Activated CD8-positive, alpha-beta T cell treated with anti-CD3 and anti-CD28 coated beads for 36 hours (primary cell): Measurements from ENCODE around the gene LAMC3. TPM values are rescaled to one million over a fixed set of nuclear protein-coding genes. Genes with fewer than 3 reads are reported as not detected.
A peak's percentile ranks its signal among the peaks of the same experiment; 100 is the strongest.

Experiments
- ATAC-seq: fragments of 200-7000 bp; cut with Tn5 transposase; one replicate; pipeline ENCODE4 v1.10.0; 2021; ENCODE audit warnings: mild to moderate bottlenecking, moderate library complexity
- CTCF ChIA-PET: fragments of 350-600 bp; sonication (Branson Sonifier 250); formaldehyde crosslinking; loops from one replicate; lab custom pipeline; 2021; ENCODE audit warnings: antibody characterized with exemption; lab: Charles Lee
- POLR2A ChIA-PET: fragments of 350-600 bp; sonication (Branson Sonifier 250); formaldehyde crosslinking; loops from one replicate; lab custom pipeline; 2021; ENCODE audit warnings: antibody characterized with exemption; lab: Charles Lee
- DNase-seq: peaks from one replicate; pipeline ENCODE4 v3.0.0-alpha.2; 2020
- H3K27ac Mint-ChIP-seq: one replicate; pipeline ENCODE4 v1.8.0; 2021; ENCODE audit warnings: mild to moderate bottlenecking, mixed read lengths
- H3K27me3 Mint-ChIP-seq: one replicate; pipeline ENCODE4 v1.8.0; 2021; ENCODE audit warnings: mixed read lengths
- H3K36me3 Mint-ChIP-seq: one replicate; pipeline ENCODE4 v1.8.0; 2021; ENCODE audit warnings: low read depth, mixed read lengths
- H3K4me1 Mint-ChIP-seq: one replicate; pipeline ENCODE4 v1.8.0; 2021; ENCODE audit warnings: low read depth, mixed read lengths
- H3K4me3 Mint-ChIP-seq: one replicate; pipeline ENCODE4 v1.8.0; 2021; ENCODE audit warnings: mild to moderate bottlenecking, moderate library complexity, mixed read lengths
- H3K9me3 Mint-ChIP-seq: one replicate; pipeline ENCODE4 v1.8.0; 2021; ENCODE audit warnings: mixed read lengths
- intact Hi-C: fragments of 100-400 bp; cut with micrococcal nuclease; formaldehyde crosslinking; loops from one replicate; pipeline ENCODE4 v1.10.0; 2022
- total RNA-seq, 2 experiments: library from RNA; stranded (reverse); gene quantifications; one replicate each; pipeline ENCODE4 v1.2.3, GENCODE V29; 2021
- TF ChIP-seq, protein P1 (sequence below): fragments of 200-600 bp; IDR thresholded peaks from one replicate; pipeline ENCODE4 v1.8.0; 2022; ENCODE audit warnings: antibody characterized with exemption, mild to moderate bottlenecking

The LAMC3 gene
- total RNA-seq, 2 experiments from 2014 or later, result 0.09 to 0.43 TPM

DNA sequence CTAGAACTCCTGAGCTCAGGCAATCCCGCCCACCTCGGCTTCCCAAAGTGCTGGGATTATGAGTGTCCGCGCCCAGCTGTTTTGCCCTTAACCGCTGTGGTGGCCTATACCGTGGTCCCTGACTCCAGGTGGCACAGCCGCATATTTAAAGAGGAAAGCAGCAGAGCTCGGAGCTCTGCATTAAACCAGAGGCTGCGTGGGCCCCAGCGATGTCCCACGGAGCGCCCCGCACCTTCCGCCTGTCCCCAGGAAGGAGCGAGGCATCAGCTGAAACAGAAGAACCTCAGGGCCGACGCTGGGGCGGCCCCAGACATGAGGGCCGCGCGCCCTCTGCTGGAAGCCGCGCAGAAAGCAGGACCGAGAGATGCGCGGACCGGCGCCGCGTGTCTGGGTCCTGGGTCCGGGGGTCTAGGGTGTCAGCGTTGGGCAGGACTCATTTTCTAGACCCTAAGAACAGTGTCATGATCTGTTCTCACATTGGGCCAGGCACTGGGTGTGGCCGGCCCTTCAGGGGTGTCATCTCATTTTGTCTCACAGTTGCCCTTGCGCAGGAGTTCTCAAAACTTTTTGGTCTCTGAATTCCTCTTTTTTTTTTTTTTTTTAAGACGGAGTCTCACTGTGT, 37.7 kb downstream of the LAMC3 start:
- Mint-ChIP-seq H3K27me3 (no peaks in the 10 kb centered on the region), H3K27ac (no peak overlapping the region), H3K4me3 (no peak overlapping the region), H3K9me3 (no peaks in the 10 kb centered on the region), H3K36me3 (no peaks in the 10 kb centered on the region), H3K4me1 (no peaks in the 10 kb centered on the region)
- ChIA-PET CTCF (interaction anchor here (0.6 to 3.2 kb wide), 54 partner anchors 9 to 586 kb away, joined by 3 to 42 read pairs (median 4); partner anchors contain the start of gene EXOSC2), POLR2A (interaction anchor here (0.5 to 1.6 kb wide), 2 partner anchors 9 to 44 kb away, joined by 3 to 4 read pairs; no protein-coding TSS in a partner anchor)
- ATAC-seq (peak; percentile 94), DNase-seq (peak; percentile 80)
- intact Hi-C loops, result loop anchor here (5.0 kb wide), 1 partner anchor 179 kb away; no protein-coding TSS in a partner anchor
- TF ChIP-seq, protein P1, sequence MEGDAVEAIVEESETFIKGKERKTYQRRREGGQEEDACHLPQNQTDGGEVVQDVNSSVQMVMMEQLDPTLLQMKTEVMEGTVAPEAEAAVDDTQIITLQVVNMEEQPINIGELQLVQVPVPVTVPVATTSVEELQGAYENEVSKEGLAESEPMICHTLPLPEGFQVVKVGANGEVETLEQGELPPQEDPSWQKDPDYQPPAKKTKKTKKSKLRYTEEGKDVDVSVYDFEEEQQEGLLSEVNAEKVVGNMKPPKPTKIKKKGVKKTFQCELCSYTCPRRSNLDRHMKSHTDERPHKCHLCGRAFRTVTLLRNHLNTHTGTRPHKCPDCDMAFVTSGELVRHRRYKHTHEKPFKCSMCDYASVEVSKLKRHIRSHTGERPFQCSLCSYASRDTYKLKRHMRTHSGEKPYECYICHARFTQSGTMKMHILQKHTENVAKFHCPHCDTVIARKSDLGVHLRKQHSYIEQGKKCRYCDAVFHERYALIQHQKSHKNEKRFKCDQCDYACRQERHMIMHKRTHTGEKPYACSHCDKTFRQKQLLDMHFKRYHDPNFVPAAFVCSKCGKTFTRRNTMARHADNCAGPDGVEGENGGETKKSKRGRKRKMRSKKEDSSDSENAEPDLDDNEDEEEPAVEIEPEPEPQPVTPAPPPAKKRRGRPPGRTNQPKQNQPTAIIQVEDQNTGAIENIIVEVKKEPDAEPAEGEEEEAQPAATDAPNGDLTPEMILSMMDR, result peak; percentile 98

DNA sequence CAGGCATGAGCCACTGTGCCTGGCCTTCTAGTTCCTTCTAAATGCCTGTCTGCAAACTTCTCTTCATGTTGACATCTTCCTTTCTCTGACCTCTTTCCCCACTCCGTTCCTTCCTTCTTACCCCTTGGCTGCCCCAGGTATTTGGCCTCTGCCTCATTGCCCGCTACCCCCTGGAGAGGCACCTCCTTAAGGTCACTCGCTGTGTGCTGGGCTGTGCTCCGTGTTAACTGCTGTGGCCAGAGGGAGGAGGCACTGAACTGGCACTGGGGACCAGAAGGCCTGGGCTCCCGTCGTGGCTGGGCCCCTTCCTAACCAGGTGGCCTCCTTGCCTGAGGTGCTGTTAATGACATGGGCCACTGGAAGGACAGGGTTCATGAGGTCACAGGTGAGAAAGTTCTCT, 39.4 kb downstream of the LAMC3 start:
- no peak for ATAC-seq

DNA sequence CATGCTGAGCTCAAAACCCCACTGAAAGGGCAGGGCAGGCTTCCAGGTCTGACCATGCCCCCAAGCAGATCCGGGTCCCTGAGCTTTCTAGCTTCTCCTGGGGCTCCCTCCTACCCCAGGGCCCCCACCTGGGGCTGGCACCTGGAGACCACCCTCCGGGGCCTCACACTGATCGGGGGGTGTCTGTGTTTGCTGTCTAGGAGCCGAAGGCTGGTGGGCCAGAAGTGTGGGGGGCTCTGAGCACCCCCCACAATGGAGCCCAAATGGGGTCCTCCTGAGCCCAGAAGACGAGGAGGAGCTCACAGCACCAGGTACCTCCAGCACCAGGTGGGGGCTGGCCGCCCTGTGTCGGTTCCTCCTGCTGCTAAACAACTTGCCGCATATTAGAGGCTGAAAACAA, 39.8 kb downstream of the LAMC3 start:
- intact Hi-C loops, result loop anchor here (5.0 kb wide), 1 partner anchor 182 kb away; no protein-coding TSS in a partner anchor
- Mint-ChIP-seq H3K4me3 (no peak overlapping the region), H3K9me3 (no peaks in the 10 kb centered on the region), H3K4me1 (no peaks in the 10 kb centered on the region), H3K27ac (no peak overlapping the region), H3K36me3 (no peaks in the 10 kb centered on the region), H3K27me3 (no peaks in the 10 kb centered on the region)
- CTCF ChIA-PET, result interaction anchor here (0.9 to 1.1 kb wide), 2 partner anchors 50 to 347 kb away, joined by 3 to 4 read pairs; no protein-coding TSS in a partner anchor
- ATAC-seq (no peak), DNase-seq (no peak)
- POLR2A ChIA-PET, result no interaction called here
- TF ChIP-seq, protein P1, result no peak

More for the DNA sequence above, 39.4 kb downstream of the LAMC3 start:
- TF ChIP-seq, protein P1, result no peak
- H3K27me3 Mint-ChIP-seq, result no peaks in the 10 kb centered on the region
- H3K4me3 Mint-ChIP-seq, result no peak overlapping the region
- no peak for DNase-seq
- H3K4me1 Mint-ChIP-seq, result no peaks in the 10 kb centered on the region
- no peaks in the 10 kb centered on the region for H3K36me3 Mint-ChIP-seq
- CTCF ChIA-PET, result no interaction called here
- intact Hi-C loops, result loop anchor here (5.0 kb wide), 1 partner anchor 181 kb away; no protein-coding TSS in a partner anchor
- no peaks in the 10 kb centered on the region for H3K9me3 Mint-ChIP-seq
- POLR2A ChIA-PET, result no interaction called here
- no peak overlapping the region for H3K27ac Mint-ChIP-seq

DNA sequence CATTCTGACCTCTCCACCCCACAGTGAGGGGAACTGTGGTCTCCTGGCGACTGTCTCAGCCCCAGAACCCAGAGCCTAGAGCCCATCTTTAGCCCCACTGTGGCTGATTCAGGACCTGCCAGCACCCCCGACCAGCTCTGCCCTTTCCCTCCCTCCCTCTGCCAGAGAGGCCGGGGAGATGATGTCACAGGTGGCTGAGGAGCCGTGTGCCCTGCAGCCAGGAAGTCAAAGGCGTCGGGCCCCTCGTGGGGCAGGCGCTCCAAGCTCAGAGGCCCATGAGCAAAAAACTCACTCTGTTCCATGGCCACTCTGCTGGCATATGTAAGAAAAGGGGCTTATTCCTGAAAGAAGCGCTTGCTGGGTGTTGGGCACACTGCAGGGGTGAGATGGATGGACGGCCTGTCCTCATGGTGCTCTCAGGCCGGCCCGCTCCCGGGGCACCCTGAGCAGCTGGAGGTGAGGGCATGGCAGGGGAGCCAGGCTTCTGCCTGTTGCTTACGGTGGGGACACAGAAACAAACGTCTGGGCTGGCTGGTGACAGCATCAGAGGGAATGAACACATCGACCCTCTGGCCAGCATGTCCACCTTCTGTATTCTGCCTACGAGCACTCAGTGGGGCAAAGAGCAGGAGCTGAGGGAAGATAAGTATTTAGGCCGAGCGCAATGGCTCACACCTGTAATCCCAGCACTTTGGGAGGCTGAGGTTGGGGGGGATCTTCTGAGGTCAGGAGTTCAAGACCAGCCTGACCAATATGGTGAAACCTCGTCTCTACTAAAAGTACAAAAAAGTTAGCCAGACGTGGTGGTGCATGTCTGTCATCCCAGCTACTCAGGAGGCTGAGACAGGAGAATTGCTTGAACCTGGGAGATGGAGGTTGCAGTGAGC, 41.1 kb downstream of the LAMC3 start:
- Mint-ChIP-seq H3K4me3 (no peak overlapping the region), H3K4me1 (no peaks in the 10 kb centered on the region), H3K27me3 (no peaks in the 10 kb centered on the region), H3K36me3 (no peaks in the 10 kb centered on the region), H3K9me3 (no peaks in the 10 kb centered on the region), H3K27ac (no peak overlapping the region)
- ChIA-PET POLR2A (no interaction called here), CTCF (interaction anchor here (1.0 to 1.1 kb wide), 3 partner anchors 24 to 349 kb away, joined by 3 to 4 read pairs (median 3); no protein-coding TSS in a partner anchor)
- TF ChIP-seq, protein P1, result no peak
- intact Hi-C loops, result loop anchor here (5.0 kb wide), 1 partner anchor 183 kb away; no protein-coding TSS in a partner anchor
- DNase-seq (no peak), ATAC-seq (no peak)
